HG03175 (cell line): ENCODE results near the gene KRT4.
"Not testable (repeated sequence)": the region's sequence is repeated elsewhere in the genome, so short reads cannot be mapped to it uniquely, and the experiment has no call there.

Source experiments
- ATAC-seq: cut with Tn5 transposase; IDR thresholded peaks from one replicate; pipeline ENCODE4 v1.9.1; 2021; ENCODE audit warnings: mild to moderate bottlenecking, moderate library complexity; ENCODE audit not compliant: unreplicated experiment

The KRT4 gene

GRCh38 chr12:52776435-52776834, 37.5 kb downstream of the KRT4 start:
- ATAC-seq: no peak

- ATAC-seq: no peak
Observed at GRCh38 chr12:52774629-52775250, 39.2 kb downstream of the KRT4 start.

GRCh38 chr12:52772772-52773171, 41.1 kb downstream of the KRT4 start:
- no peak for ATAC-seq

- no peak for ATAC-seq
Observed at GRCh38 chr12:52772188-52772587, 41.7 kb downstream of the KRT4 start.

- ATAC-seq: no peak
Observed at GRCh38 chr12:52771505-52771904, 42.4 kb downstream of the KRT4 start.

- no peak for ATAC-seq
Observed at GRCh38 chr12:52771088-52771487, 42.8 kb downstream of the KRT4 start.

- no peak for ATAC-seq
Observed at GRCh38 chr12:52769946-52770345, 44.0 kb downstream of the KRT4 start.

GRCh38 chr12:52769354-52769753, 44.6 kb downstream of the KRT4 start:
- ATAC-seq: no peak

- no peak for ATAC-seq
Observed at GRCh38 chr12:52768479-52769200, 45.3 kb downstream of the KRT4 start.

- no peak for ATAC-seq
Observed at GRCh38 chr12:52767427-52767826, 46.5 kb downstream of the KRT4 start.

- ATAC-seq: no peak
Observed at GRCh38 chr12:52767020-52767379, 46.9 kb downstream of the KRT4 start.

GRCh38 chr12:52766351-52767019, 47.4 kb downstream of the KRT4 start:
- ATAC-seq: no peak

- ATAC-seq: no peak
Observed at GRCh38 chr12:52765702-52766101, 48.2 kb downstream of the KRT4 start.

- ATAC-seq: no peak
Observed at GRCh38 chr12:52763991-52764390, 49.9 kb downstream of the KRT4 start.

GRCh38 chr12:52763036-52763659, 50.8 kb downstream of the KRT4 start:
- no peak for ATAC-seq

GRCh38 chr12:52761802-52762201, 52.1 kb downstream of the KRT4 start:
- no peak for ATAC-seq

- ATAC-seq: not testable (repeated sequence)
Observed at GRCh38 chr12:52761218-52761617, 52.7 kb downstream of the KRT4 start.

GRCh38 chr12:52760623-52761022, 53.3 kb downstream of the KRT4 start:
- ATAC-seq: no peak

- no peak for ATAC-seq
Observed at GRCh38 chr12:52759695-52760094, 54.2 kb downstream of the KRT4 start.

- no peak for ATAC-seq
Observed at GRCh38 chr12:52759218-52759617, 54.7 kb downstream of the KRT4 start.

- ATAC-seq: no peak
Observed at GRCh38 chr12:52757449-52758176, 56.3 kb downstream of the KRT4 start.
